HG03045 (cell line): ENCODE measurements around the gene OR4D9.

Experiments used
- ATAC-seq: cut with Tn5 transposase; IDR thresholded peaks from one replicate; pipeline ENCODE4 v1.9.1; 2021; ENCODE audit warnings: mild to moderate bottlenecking, moderate library complexity; ENCODE audit not compliant: unreplicated experiment

Gene OR4D9

GRCh38 chr11:59550368-59550841 is 39.1 kb downstream of the OR4D9 start:
- peak; percentile 94 for ATAC-seq

GRCh38 chr11:59550842-59551658 is 39.7 kb downstream of the OR4D9 start:
- peak; percentile 29 for ATAC-seq

- no peak for ATAC-seq
Measured at GRCh38 chr11:59551659-59552521, 40.6 kb downstream of the OR4D9 start.

GRCh38 chr11:59552844-59553243 is 41.5 kb downstream of the OR4D9 start:
- ATAC-seq = no peak

- no peak for ATAC-seq
Measured at GRCh38 chr11:59553323-59553722, 42.0 kb downstream of the OR4D9 start.

GRCh38 chr11:59555601-59556114 is 44.3 kb downstream of the OR4D9 start:
- no peak for ATAC-seq

GRCh38 chr11:59556115-59556916 is 45.0 kb downstream of the OR4D9 start:
- peak; percentile 31 for ATAC-seq

GRCh38 chr11:59556917-59557348 is 45.6 kb downstream of the OR4D9 start:
- ATAC-seq = peak; percentile 3

- ATAC-seq = no peak
Measured at GRCh38 chr11:59558270-59558643, 46.9 kb downstream of the OR4D9 start.

GRCh38 chr11:59559886-59560285 is 48.5 kb downstream of the OR4D9 start:
- peak; percentile 7 for ATAC-seq

- peak; percentile 38 for ATAC-seq
Measured at GRCh38 chr11:59560290-59560701, 49.0 kb downstream of the OR4D9 start.

GRCh38 chr11:59560702-59561473 is 49.5 kb downstream of the OR4D9 start:
- peak; percentile 43 for ATAC-seq

- no peak for ATAC-seq
Measured at GRCh38 chr11:59562292-59562691, 51.0 kb downstream of the OR4D9 start.
